ENCODE data around the gene EIF4G1. TPM values are rescaled to one million over a fixed set of nuclear protein-coding genes. Genes with fewer than 3 reads are reported as not detected.

EIF4G1 gene
- total and polyA plus RNA-seq, 2 of the 8 experiments (the other 6 are each of a cell fraction or from before 2014, with no cell fraction given) = 318 to 473 TPM

DNA sequence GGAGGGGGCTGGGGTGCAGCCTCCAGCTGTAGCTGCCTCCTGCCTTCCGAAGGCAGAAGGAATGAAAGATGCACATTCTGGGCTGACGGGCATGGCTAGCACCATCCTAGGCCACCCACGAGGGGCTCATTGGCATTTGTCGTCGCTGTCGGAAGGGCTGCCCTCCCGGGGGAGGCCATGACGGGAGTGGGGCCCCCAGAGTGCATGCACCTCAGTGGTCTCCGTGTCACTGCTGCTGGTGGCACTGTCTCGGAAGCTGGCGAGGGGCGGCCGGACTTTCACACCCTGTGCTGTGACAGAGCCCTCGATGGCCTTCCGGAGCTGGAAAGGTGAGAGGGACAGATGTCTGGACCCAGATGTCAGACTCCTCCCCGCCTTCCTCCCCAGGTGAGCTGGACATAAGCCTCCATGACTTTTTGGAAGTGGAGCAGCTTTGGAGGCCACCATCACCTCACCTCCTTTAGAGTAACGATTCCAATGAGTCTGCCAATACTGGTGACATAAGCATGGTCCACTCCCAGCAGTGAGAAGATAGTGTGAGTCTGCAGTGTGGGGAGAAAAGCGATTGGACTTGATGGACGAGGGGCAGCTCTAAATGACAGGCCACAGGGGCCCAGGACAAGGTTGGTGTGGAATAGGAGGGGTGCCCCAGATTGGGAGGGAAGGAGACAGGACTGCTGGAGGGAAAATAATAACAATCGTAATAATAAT, 32.2 kb downstream of the EIF4G1 start:
- Histone ChIP-seq H3K23me2 (ENCODE audit: low read depth, low read length) (no peaks in the 10 kb centered on the region), H2BK5ac (ENCODE audit: low read depth, low read length) (no peak overlapping the region), H3K4me3 (ENCODE audit: extremely low read depth in 1 of 4, insufficient read depth in 2 of 4, low read depth in 3 of 4, low read length in 4 of 4) (no peak overlapping the region), H2BK12ac (ENCODE audit: low read depth, low read length) (no peak overlapping the region), H3K79me1 (ENCODE audit: low read depth, low read length) (no peaks in the 10 kb centered on the region; the same call in 1 of the 2 replicates), H3K4me1 (replicated peaks in 1 of 4; ENCODE audit: control insufficient read depth in 3 of 4, insufficient read depth in 4 of 4, low read length in 3 of 4) (peaks cover 0 to 13% (median 10%) of the 10 kb centered on the region in 4 experiments; a peak in 6 of 7 replicates), H2AK5ac (ENCODE audit: low read depth, low read length) (no peak overlapping the region; the same call in 1 of the 2 replicates), H3K9ac (replicated peaks in 1 of 4; ENCODE audit: extremely low read depth in 1 of 4, low read depth in 3 of 4, low read length in 3 of 4) (no peak overlapping the region), H4K5ac (ENCODE audit: insufficient read length, low read depth, low read length) (no peak overlapping the region), H3K4me2 (ENCODE audit: insufficient read depth in 1 of 2, low read depth in 2 of 2, low read length in 2 of 2) (no peak overlapping the region), H2BK20ac (ENCODE audit: low read length) (no peak overlapping the region), H3K56ac (replicated peaks; ENCODE audit: insufficient read length, low read depth, low read length) (no peak overlapping the region), H3K9me3 (ENCODE audit: insufficient read depth in 2 of 2, low read depth in 1 of 2, low read length in 1 of 2) (no peaks in the 10 kb centered on the region), H4K8ac (ENCODE audit: extremely low read depth, insufficient read depth, low read length) (no peak overlapping the region), H4K91ac (replicated peaks; ENCODE audit: insufficient read length, low read length) (no peak overlapping the region), H2BK15ac (ENCODE audit: low read length) (no peak overlapping the region), H3K18ac (ENCODE audit: extremely low read depth, low read length) (no peak overlapping the region), H3K27me3 (replicated peaks in 1 of 4; ENCODE audit: control insufficient read depth in 3 of 4, extremely low read depth in 1 of 4, insufficient read depth in 3 of 4, low read length in 3 of 4) (no peaks in the 10 kb centered on the region), H3K23ac (ENCODE audit: insufficient read length) (no peak overlapping the region), H2AFZ (ENCODE audit: low read length) (no peak overlapping the region), H3K27ac (ENCODE audit: low read depth, low read length) (no peak overlapping the region), H3K14ac (ENCODE audit: insufficient read length) (no peak overlapping the region), H3K36me3 (ENCODE audit: control insufficient read depth in 2 of 4, insufficient read depth in 4 of 4, low read length in 3 of 4) (peaks cover 0 to 16% (median 3%) of the 10 kb centered on the region in 4 experiments; a peak in 6 of 8 replicates), H3K79me2 (ENCODE audit: control insufficient read depth in 1 of 2, insufficient read depth in 2 of 2, low read length in 2 of 2) (no peaks in the 10 kb centered on the region), H4K20me1 (replicated peaks in 1 of 2; ENCODE audit: control insufficient read depth in 1 of 2, insufficient read depth in 2 of 2, low read length in 2 of 2) (peaks cover 2 to 15% of the 10 kb centered on the region in 2 experiments), H2BK120ac (replicated peaks; ENCODE audit: low read depth, low read length) (no peak overlapping the region), H3K4ac (replicated peaks; ENCODE audit: insufficient read length, low read depth, low read length) (no peak overlapping the region)
- no peak for DNase-seq (ENCODE audit: low read depth in 1 of 2, low spot score in 2 of 2)
- ChIA-PET CTCF (ENCODE audit: partially characterized antibody) (interaction anchor here (0.6 to 7.4 kb wide), 6 partner anchors 7 to 442 kb away, joined by 3 to 49 read pairs (median 6); no protein-coding TSS in a partner anchor), POLR2A (ENCODE audit: partially characterized antibody) (interaction anchor here (1.0 to 3.2 kb wide), 5 partner anchors 9 to 29 kb away, joined by 3 to 23 read pairs (median 5); partner anchors contain the start of gene FAM131A)
- TF ChIP-seq, protein P1, sequence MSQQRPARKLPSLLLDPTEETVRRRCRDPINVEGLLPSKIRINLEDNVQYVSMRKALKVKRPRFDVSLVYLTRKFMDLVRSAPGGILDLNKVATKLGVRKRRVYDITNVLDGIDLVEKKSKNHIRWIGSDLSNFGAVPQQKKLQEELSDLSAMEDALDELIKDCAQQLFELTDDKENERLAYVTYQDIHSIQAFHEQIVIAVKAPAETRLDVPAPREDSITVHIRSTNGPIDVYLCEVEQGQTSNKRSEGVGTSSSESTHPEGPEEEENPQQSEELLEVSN (IDR thresholded peaks at IDR 0.05) = no peak
- TF ChIP-seq MAFK (IDR thresholded peaks at IDR 0.05; ENCODE audit: low read depth, low read length) (no peak), SP2 (IDR thresholded peaks at IDR 0.05; ENCODE audit: low read length) (no peak), GTF2F1 (IDR thresholded peaks at IDR 0.05; ENCODE audit: borderline replicate concordance, low read depth, low read length) (no peak), FOSL1 (IDR thresholded peaks at IDR 0.05; ENCODE audit: insufficient read depth, low read depth, low read length) (no peak), ASH2L (IDR thresholded peaks at IDR 0.05; ENCODE audit: low read length) (no peak), HDAC2 (IDR thresholded peaks at IDR 0.05; ENCODE audit: borderline replicate concordance in 1 of 2, low read depth in 2 of 2, low read length in 2 of 2) (no peak), SIRT6 (IDR thresholded peaks at IDR 0.05; ENCODE audit: low read length) (no peak), POLR2A (IDR thresholded peaks at IDR 0.05; ENCODE audit: control extremely low read depth in 1 of 2, low read depth in 2 of 2, low read length in 2 of 2) (0 out of 3 replicates have a peak, but pooled peaks of 1 of the 2 experiments have one; percentile 9)
- no peak for FAIRE-seq
- WGBS, 2 experiments (ENCODE audit: extremely low coverage in 1 of 2, insufficient coverage in 1 of 2, insufficient read length in 1 of 2, insufficient replicate concordance in 2 of 2, low coverage in 1 of 2, low lambda C conversion rate in 2 of 2, missing lambda C conversion rate in 1 of 2) = 91% methylated on average over 18 of the region's 20 CpGs; no CpG with 5 or more reads in 1 of the 2 experiments

All from H1 (cell line).